Medulla oblongata (tissue), 1 donor: Measurements from ENCODE around the gene ABLIM1.

Experiments
- DNase-seq: peaks from one replicate; pipeline ENCODE4 v3.0.0-alpha.2; 2015; ENCODE audit errors: extremely low spot score

ABLIM1 gene

DNA sequence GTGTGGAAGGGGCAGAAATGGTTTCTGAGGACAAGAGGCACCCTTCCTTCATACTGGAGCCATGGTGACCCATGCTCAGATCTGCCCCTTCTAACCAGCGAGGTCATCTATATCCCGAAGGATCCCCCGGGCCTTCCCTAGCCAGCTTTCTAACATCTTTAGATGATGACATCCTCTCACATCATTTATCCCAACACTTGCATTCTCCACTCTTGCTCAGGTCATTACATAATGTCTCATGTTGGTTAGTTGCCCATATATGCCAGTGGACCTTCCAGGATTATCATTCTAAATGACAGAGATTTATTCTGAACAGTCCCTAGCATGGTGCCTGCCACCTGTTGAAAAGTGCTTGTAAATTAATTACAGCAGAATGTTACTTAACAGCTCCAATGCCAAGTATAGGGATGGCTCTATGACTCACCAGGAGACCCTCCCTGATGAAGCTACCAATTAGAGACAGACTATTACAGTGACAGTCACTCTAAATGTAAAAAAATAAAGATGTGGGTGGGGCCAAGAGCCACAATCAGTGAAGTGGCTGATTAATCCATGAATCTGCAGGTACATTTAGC, 22.6 kb upstream of the ABLIM1 start:
- DNase-seq: no peak

DNA sequence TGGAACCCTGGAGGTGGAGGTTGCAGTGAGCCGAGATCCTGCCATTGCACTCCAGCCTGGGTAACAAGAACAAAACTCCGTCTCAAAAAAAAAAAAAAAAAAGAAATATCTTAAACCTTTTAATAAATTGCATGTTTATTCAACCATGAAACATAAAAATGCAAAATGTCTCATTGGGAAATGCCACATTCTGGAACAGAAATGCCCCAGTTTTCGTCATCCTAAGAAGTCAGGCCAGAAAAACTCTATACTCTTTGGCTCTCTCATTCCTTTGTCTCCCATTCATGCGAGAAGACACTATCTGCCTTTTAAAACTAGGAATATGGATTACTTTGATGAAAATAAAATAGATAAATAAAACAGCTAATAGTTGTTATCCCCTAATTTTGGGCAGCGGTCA, 21.5 kb upstream of the ABLIM1 start:
- DNase-seq: no peak

DNA sequence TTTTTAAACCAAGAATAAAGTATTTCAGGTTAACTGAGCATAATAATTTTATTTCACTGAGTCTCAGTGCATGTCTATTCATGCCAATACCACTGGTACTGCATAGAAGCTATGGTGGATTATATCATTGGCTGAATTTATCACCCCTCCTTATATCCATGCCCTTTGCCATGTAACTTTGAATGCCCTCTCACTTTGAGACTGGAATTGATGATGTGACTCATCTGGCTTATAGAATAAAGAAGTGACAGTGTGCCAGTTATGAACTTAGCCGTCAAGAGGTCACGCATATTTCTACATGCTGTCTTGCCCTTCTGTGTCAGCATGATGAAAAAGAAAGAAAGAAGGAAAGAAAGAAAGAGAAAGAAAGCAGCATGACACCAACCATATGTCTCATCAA, 20.7 kb upstream of the ABLIM1 start:
- DNase-seq: no peak

DNA sequence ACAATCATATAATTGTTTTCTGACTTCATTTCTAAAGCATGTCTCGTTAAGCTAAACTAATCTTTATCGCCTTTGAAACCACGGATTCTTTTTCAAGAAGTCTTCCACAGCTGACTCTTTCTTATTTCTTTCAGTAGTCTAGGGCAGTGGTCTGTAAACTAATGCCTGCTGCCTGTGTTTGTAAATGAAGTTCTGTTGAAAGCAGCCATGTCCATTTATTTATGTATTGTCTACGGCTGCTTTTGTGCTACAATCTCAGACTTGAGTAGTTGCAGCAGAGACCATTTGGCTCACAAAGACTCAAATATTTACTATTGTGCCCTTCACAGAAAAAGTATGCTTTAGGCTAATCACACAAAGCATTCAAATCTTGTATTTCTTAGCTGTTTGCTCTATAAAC, 20.3 kb upstream of the ABLIM1 start:
- DNase-seq: no peak

DNA sequence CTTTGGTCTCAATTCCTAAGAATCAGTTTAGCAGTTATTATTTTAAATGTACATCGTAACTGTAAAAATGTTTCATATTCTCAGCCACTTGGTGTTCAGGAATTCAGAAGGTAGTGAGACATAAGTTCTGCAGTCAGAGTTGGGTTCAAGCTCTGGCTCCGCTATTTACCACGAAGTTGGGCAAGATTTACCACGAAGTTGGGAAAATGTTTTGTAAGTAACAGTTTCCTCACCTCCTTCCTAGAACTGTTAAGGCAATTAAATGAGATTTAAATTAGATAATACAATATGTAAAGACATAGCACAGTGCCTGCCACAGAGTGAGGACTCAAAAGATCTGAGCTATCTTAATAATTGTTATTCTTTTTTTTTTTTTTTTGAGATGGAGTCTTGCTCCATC, 16.3 kb upstream of the ABLIM1 start:
- DNase-seq: no peak

DNA sequence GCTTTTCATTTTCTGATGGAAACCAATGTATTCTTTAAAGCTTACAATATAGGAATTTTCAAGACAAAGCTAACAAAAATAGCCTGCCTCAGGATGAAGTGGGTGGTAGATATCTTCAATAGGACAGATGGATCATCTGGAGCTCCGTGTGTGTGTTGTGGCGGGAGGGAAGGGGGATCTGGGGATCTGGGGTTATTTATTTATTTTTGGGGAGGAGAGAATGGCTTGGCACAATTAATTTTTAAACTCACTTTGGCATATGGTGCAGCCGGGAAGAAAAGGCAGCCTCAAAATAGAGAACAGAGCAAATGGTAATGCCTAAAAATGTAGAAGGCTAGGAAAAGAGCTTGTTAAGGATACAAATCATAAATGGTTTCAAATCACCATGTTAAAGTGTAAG, 11.6 kb upstream of the ABLIM1 start:
- no peak for DNase-seq

DNA sequence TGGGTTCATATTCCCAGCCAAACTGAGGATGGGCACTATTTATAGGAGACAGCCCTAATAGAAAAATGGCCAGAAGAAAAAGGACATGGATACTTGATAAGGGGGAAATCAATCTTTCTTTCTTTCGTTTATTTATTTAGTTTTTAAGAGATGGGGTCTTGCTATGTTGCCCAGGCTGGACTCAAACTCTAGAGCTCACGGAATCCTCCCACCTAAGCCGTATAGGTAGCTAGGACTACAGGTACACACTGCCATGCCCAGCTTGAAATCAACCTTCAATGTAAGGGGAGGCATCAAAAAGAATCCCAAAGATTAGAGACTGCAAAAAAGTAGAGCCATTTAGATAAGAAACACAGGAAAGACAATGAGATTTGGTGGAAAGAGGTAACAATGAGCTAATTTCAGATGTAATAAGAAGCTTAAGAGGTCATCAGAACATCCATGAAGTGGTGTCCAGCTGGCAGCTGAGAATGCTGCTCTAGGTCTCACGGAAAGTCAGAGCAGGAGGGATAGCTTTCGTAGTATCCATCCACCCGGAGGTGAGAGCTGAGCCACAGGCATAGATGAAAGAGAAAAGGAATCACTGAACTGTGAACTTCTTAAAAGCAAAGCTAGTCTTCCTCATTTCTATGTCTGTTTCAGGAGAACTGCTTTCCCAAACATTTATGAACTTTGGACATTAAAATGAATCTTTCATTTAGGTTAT, 10.5 kb upstream of the ABLIM1 start:
- DNase-seq: no peak

DNA sequence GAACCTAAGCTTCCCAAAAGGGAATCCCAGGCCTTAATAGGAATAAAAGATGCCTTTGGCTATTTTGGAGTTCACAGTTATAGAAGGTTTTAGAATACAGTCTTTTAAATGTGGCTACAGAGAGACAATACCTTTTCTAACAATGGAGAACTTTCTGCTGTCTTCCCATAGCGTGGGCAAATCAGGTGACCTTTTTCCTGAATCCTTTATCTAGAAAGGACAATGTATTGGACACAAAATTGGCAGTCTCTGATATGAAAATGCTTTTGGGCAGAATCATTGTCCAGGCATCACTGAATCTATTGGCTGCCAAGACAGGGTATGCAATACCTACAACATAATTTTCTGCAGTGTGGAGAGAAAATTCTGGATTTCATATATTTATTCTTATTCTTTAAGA, 7.8 kb upstream of the ABLIM1 start:
- no peak for DNase-seq

DNA sequence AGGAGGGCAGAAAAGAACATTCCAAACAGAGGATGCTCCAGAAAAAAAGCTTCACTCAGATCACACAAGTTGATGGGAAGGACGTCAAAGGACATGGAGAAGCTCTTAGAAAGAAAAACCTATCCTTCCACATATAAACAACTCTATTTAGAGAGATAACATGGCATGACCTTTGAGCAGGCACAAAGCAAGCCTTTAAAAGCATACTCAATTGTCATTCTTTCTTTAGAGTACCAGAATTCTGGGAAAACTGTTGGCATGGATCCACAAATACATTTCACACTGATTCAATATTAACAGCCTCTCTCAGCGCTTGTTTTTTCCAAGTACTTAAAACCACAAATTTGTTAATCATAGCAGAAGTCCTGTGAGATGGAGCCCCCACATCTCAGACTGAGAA, 7.3 kb upstream of the ABLIM1 start:
- DNase-seq: no peak

DNA sequence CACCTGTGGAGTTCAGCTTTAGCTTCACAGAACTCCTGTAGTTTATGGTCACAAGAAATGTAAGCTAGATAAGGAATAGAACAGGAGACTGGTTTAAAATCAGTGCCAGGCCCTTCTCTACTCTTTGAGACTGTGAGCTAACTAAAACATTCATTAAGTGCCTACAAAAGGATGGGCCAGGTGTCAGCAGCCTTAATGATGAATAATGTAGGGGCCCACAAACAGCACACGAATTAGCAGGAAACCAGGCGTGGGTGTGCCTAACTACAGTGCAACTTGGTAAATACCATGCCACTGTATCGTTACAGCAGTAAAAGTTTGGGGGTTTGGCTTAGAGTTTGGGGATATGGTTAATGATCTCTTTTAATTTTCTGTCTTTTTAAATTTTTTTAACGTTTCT, 6.1 kb upstream of the ABLIM1 start:
- no peak for DNase-seq

DNA sequence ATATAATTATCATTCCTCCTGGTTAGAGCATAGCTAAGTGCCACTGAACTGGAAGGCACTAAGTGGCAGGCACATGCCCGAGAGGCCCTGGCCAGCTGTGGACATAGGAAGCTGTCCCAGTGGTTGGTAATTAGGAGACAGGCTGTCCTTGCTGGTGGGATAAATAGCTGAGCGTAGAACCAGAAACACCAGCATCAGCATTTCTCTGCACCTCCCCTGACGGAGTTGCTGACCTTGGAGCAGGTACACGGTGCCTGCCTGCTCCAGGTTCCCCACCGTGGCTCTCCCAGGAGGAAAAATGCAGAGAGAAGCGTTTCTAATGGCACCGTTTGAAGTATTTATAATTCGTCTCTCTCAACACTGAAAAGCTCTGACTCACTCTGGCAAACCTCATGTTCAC, 5.6 kb upstream of the ABLIM1 start:
- DNase-seq: no peak

DNA sequence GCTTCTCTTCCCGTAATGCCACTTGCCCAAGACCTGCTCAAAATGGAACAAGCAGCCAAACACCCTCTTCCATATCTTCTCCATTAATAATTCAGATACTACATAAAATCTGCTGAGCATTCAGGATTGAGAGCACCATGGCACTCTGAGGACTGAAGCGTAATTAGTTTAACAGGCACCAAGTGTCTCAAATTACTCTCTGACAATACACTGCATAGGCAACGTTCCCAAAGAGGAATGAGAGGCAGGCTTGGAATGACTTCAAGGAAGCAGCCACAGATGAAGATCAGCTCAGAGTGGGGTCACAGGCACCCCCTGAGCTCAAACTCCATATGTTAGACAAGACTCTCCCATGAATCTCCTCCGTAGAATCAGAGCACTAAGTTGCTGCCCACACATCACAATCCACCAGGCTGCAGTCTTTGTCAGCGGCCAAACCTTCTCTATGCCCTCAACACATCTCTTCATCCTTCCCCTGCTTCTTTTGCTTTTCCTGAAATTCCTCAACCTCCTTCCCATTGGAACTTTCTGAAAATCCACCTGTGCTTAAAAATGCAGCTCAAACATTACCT, 4.7 kb upstream of the ABLIM1 start:
- DNase-seq: no peak

DNA sequence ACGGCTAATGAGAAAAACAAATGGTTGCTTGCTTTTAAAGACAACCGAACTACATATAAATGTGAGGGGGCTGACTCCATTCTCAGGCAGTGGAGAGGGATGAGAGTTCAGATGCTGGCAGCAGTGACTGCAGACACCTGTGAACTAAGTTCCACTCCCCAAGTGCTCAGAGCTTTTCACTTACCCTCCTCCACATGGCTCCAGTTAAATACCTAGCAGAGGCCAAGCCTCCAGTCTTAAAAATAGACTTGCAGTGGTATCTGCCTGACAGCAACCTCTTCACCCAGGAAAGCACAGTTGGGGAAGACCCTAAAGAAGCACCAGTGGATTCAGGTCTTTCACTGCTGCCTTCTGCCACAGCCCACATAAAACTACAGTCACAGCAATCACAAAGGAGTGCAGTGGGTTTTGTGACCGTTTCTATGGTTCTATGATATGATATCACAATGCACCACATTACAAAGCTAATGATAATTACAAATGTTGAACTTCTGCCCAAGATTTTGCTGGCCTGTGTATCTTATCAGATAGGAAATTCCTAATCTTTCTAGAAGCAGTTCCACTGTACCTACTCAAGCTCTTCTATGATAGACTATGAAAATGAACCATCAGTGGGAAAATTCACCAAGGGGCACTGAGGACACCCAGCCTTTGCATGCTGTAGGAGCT, 3.3 kb upstream of the ABLIM1 start:
- DNase-seq: no peak

DNA sequence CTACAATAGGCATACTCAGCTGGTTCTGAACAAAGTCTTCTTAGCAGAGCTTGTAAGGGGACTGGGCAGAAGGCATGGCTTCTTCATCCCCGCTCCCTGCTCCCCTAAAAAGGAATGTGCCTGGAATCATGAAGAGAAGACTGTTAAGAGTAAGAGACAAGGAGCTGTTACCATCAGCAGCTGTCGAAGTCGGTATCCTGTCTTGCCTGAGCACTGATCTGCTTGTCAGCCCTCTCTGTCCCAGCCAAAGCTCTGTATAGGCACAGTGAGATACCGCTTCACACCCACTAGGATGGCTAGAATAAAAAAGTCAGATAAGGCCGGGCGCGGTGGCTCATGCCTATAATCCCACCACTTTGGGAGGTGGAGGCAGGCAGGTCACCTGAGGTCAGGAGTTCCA, 2.4 kb downstream of the ABLIM1 start:
- no peak for DNase-seq

DNA sequence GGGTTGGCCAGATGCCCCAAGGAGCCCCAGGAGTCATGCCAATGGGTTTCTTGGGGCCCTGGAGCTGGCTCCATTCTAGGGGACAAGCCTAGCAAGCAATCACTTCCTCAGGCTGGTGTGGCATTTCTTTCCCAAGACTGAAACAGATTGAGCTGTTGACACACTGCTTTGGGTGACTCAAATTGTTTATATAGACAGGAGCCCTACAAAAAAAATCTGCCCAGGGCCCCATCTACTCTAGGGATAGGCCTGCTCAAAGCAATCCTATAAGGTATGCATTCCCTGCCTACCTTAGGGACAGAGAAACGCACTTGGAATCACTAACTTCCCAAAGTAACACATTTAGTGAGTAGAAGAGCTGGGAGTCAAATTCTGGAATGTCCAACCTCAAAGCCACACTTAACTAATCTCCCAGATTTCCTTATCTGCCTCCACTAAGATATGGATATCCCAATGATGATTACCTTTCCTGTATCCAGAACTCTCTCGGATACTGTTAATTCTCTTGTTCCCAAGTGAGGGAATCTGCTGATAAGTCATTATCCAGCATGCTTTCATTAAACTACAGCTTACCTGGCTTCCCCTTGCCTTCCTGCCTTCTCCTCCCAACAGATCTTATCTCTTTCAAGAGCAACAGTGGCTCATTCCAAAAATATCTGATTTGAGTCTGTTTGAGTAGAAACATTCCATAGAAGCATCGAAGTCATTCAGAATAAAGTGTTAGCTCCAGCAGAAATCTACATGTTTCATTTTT, 3.1 kb downstream of the ABLIM1 start:
- DNase-seq: no peak

DNA sequence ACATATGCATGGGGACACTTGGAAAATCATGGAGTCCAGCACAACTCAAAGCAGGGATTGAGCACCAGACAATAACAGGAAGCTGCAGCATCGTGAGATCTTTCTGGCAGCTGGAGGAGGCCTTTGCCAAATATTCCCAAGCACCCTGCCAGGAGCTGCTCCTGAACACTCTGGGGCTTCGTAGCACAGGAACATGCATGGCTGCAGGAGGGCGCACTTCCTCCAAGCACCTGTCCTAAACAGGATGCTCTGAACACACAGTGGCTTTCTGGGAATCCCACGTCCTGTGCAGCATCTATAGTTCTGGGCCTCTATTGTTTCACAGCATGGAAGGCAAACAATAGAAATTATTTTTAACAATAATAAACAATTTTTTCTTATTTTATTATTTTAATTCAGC, 4.1 kb downstream of the ABLIM1 start:
- no peak for DNase-seq

DNA sequence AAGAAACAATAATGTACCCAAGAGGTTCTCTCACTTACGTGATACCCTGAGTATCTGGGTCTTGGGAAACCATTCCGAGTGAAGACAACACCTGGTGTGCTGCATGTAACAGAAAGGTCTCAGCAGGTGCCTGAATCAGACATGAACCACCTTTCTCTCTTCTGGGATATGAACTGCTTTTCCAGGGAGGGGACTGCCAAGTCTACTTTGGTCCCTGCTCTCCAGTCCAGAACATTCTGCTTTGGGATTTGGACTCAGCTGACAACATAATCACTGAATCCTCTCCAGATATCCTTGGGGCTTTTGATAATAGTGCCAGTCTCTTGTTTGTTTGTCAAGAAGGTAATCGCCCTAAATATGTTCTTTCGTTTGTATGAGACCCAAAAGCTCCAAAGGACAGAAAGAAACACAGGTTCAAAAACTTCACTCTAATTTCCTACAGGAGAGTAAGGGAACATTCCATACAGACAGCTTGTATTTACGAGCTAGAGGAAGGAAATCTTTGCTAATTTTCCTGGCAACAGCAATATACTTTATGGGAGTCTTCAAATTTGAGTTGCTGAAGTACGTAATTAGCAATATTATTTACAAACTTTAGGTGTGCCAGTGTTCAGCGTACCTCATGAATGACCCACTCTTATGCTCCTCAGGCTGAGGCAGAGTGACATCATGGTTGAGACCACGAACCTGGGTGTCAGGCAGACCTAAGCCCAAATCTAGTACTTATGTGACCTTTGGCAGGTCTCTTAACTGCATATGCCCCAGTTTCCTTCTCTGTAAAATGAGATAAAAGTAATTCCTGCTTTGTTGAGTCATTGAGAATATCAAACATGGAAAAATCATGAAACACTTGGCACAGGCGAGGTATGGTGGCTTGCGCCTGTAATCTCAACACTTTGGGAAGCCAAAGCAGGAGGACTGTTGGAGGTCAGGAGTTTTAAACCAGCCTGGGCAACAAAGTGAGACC, 5.4 kb downstream of the ABLIM1 start:
- DNase-seq: no peak

DNA sequence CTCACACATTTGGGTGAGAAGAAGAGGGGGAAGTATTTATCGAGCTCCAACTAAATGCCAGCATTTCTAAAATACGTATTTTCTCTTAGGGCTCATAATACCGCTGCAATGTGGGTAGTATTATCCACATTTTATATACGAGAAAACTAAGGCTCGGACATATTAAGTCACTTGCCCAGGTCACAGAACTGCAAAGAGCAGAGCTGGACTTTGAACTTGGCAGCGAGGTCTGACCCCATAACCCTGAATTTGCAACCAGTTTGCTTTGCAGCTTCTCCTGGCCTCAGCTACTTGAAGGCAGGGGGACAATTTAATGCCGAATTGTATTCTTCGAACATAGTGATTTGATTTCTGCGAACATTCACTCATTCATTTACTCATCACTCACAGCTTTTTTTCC, 7.2 kb downstream of the ABLIM1 start:
- DNase-seq: no peak

DNA sequence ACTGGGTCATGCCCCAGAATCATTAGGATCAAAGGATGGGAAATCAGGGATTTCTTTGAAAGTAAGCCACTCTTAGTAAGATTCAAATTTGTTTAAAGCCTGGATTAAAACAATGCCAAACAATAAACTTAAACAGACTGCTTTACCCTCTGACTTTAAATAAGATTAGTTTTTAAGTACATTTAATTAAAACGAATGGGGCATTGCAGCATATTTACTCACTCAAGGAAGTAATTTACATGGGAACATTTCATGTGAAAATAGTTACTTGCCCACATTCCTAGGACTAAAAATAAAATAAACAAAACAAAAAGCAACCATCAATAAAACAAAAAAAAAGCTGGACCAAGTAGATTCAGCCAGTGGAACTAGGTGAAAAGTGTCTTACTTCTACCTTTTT, 7.8 kb downstream of the ABLIM1 start:
- DNase-seq: no peak

DNA sequence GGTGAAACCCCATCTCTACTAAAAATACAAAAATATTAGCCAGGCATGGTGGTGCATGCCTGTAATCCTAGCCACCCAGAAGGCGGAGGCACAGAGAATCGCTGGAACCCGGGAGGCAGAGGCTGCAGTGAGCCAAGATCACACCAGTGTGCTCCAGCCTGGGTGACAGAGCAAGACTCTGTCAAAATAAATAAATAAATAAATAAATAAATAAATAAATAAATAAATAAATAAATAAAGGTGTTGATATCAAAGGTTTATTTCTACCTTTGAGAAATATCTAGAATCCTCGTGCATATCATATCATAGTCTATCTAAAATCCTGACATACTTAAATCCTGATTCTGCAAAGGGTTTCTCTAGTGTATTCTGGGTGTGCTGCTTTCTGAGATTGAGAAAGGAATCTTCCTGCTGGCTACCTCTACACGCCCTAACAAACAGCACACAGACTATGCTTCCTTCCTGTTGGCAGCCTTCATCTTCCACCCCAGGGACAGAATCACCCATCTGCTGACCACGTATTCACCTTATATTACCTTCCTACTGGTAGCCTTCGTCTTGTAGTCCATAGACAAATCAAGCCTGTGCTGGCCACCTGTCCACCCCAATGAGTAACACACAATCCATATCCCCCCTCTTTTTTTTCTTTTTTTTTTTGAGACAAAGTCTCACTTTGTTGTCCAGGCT, 8.7 kb downstream of the ABLIM1 start:
- no peak for DNase-seq

DNA sequence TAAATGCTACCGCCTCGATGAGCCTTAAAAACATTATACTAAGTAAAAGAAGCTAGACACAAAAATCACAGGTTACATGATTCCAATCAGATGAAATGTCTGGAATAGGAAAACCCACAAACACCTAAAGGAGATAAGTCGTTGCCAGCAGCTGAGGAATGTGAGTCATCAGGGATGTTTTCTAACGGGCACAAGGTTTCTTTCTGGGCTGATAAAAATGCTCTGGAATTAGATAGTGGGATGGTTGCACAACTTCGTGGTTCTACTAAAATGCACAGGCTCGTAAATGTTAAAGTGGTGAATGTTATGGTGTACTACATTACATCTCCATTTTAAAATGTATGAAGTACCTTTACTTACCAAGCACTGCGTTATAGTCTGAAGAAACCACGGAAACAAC, 9.7 kb downstream of the ABLIM1 start:
- DNase-seq: no peak
